ENCODE results near the gene TPRX1.

GRCh38 chr19:47821460-47822020 lies 17.2 kb upstream of the TPRX1 start, which contains the start of gene CRX:
- TF ChIP-seq HOXB6 (CRISPR knock-in tag; IDR thresholded peaks at IDR 0.05; ENCODE audit: borderline replicate concordance) = no peak
- no peak for TF ChIP-seq CTCF (IDR thresholded peaks at IDR 0.05 in 2 of 3, conservative IDR thresholded peaks at IDR 0.05 in 1 of 3; ENCODE audit: insufficient read depth in 2 of 3, low read depth in 1 of 3, low read length in 3 of 3)
- TF ChIP-seq BRF2 (IDR thresholded peaks at IDR 0.05; ENCODE audit: borderline replicate concordance, insufficient read depth, insufficient read length) = no peak
- no peak for TF ChIP-seq SIN3A (IDR thresholded peaks at IDR 0.05; ENCODE audit: borderline replicate concordance in 2 of 2, control insufficient read depth in 1 of 2, low read depth in 2 of 2, low read length in 2 of 2)
- TF ChIP-seq THAP12 (CRISPR knock-in tag; IDR thresholded peaks at IDR 0.05) = no peak
- TF ChIP-seq FOXM1 (IDR thresholded peaks at IDR 0.05; ENCODE audit: low read depth) = no peak
- no peak for TF ChIP-seq FOXM1 (CRISPR knock-in tag; IDR thresholded peaks at IDR 0.05; ENCODE audit: low read depth)
- no peak for TF ChIP-seq ETS1 (conservative IDR thresholded peaks at IDR 0.05; ENCODE audit: control insufficient read depth, low read depth, low read length)
- no peak for TF ChIP-seq ZBTB1 (CRISPR knock-in tag; IDR thresholded peaks at IDR 0.05; ENCODE audit: borderline replicate concordance, low read depth)
- TF ChIP-seq SRF (CRISPR knock-in tag; IDR thresholded peaks at IDR 0.05) = no peak
- TF ChIP-seq POLR2A (conservative IDR thresholded peaks at IDR 0.05) = no peak
